WTC11 (cell line): Measurements from ENCODE around the gene RFX5. TPM values are rescaled to one million over a fixed set of nuclear protein-coding genes. Genes with fewer than 3 reads are reported as not detected.

Experiments used
- ATAC-seq: fragments of 200-7000 bp; cut with Tn5 transposase; 2 replicates; pipeline ENCODE4 v1.10.0; 2021; ENCODE audit warnings: mild to moderate bottlenecking, moderate library complexity
- CTCF ChIA-PET: fragments of 300-600 bp; sonication (Branson Sonifier 250); formaldehyde crosslinking; loops from one replicate; lab custom pipeline; 2021; ENCODE audit warnings: antibody characterized with exemption; lab: Charles Lee
- POLR2A ChIA-PET: fragments of 350-600 bp; sonication (Branson Sonifier 250); formaldehyde crosslinking; loops from one replicate; lab custom pipeline; 2021; ENCODE audit warnings: antibody characterized with exemption; lab: Charles Lee
- DNase-seq: peaks from one replicate; pipeline ENCODE4 v3.0.0; 2021; ENCODE audit warnings: low spot score
- H3K27ac Mint-ChIP-seq: 2 replicates; pipeline ENCODE4 v1.8.0; 2021; ENCODE audit warnings: mixed read lengths
- H3K27me3 Mint-ChIP-seq: 2 replicates; pipeline ENCODE4 v1.8.0; 2021; ENCODE audit warnings: low read depth, mild to moderate bottlenecking, moderate library complexity, mixed read lengths
- H3K36me3 Mint-ChIP-seq: 2 replicates; pipeline ENCODE4 v1.8.0; 2021; ENCODE audit warnings: mixed read lengths
- H3K4me1 Mint-ChIP-seq: 2 replicates; pipeline ENCODE4 v1.8.0; 2022; ENCODE audit warnings: mixed read lengths
- H3K4me3 Mint-ChIP-seq: 2 replicates; pipeline ENCODE4 v1.8.0; 2021; ENCODE audit warnings: mild to moderate bottlenecking, moderate library complexity, mixed read lengths
- H3K9me3 Mint-ChIP-seq: 2 replicates; pipeline ENCODE4 v1.8.0; 2021; ENCODE audit warnings: mixed read lengths
- CTCF ChIP-seq: fragments of 200-600 bp; IDR thresholded peaks from 2 replicates; pipeline ENCODE4 v1.8.0; 2022; ENCODE audit warnings: antibody characterized with exemption
- EMX1 ChIP-seq: fragments of 250-450 bp; sonication (Bioruptor Pico); IDR thresholded peaks from 2 replicates; pipeline ENCODE4 v1.8.0; 2021; ENCODE audit warnings: mild to moderate bottlenecking
- GABPB1 ChIP-seq: sonication (generic); formaldehyde crosslinking; IDR thresholded peaks from 2 replicates; pipeline ENCODE4 v1.8.1; 2023; ENCODE audit warnings: mild to moderate bottlenecking, missing genetic modification reagents
- HMGXB4 ChIP-seq: sonication (generic); formaldehyde crosslinking; IDR thresholded peaks from 2 replicates; pipeline ENCODE4 v1.8.1; 2023; ENCODE audit warnings: mild to moderate bottlenecking, moderate library complexity, missing genetic modification reagents
- JAZF1 ChIP-seq: fragments of 250-450 bp; sonication (Bioruptor Pico); IDR thresholded peaks from 2 replicates; pipeline ENCODE4 v1.9.0; 2021; ENCODE audit warnings: moderate library complexity, mild to moderate bottlenecking, inconsistent platforms
- NFYB ChIP-seq: sonication (generic); formaldehyde crosslinking; conservative IDR thresholded peaks from 2 replicates; pipeline ENCODE4 v1.8.0; 2022; ENCODE audit warnings: low read depth, missing genetic modification reagents
- PRRX2 ChIP-seq: fragments of 250-450 bp; sonication (Bioruptor Pico); IDR thresholded peaks from 2 replicates; pipeline ENCODE4 v1.8.0; 2021; ENCODE audit warnings: mild to moderate bottlenecking
- RELA ChIP-seq: sonication (generic); formaldehyde crosslinking; IDR thresholded peaks from 2 replicates; pipeline ENCODE4 v1.8.1; 2022; ENCODE audit warnings: missing genetic modification reagents, mild to moderate bottlenecking, borderline replicate concordance
- SOX15 ChIP-seq: fragments of 250-450 bp; sonication (Bioruptor Pico); IDR thresholded peaks from 2 replicates; pipeline ENCODE4 v1.9.0; 2021; ENCODE audit warnings: mild to moderate bottlenecking
- SP1 ChIP-seq: sonication (generic); formaldehyde crosslinking; conservative IDR thresholded peaks from 2 replicates; pipeline ENCODE4 v1.8.1; 2022; ENCODE audit warnings: missing genetic modification reagents
- TP53 ChIP-seq: sonication (generic); formaldehyde crosslinking; IDR thresholded peaks from 2 replicates; pipeline ENCODE4 v1.8.1; 2023; ENCODE audit warnings: mild to moderate bottlenecking, missing genetic modification reagents
- USF1 ChIP-seq: sonication (generic); formaldehyde crosslinking; IDR thresholded peaks from 2 replicates; pipeline ENCODE4 v1.8.0; 2022; ENCODE audit warnings: mild to moderate bottlenecking, missing genetic modification reagents
- USF2 ChIP-seq: sonication (generic); formaldehyde crosslinking; IDR thresholded peaks from 2 replicates; pipeline ENCODE4 v1.8.1; 2023; ENCODE audit warnings: mild to moderate bottlenecking, missing genetic modification reagents, moderate library complexity
- ZBTB21 ChIP-seq: sonication (generic); formaldehyde crosslinking; IDR thresholded peaks from 2 replicates; pipeline ENCODE4 v1.8.1; 2023; ENCODE audit warnings: mild to moderate bottlenecking, missing genetic modification reagents, borderline replicate concordance
- ZNF263 ChIP-seq: sonication (generic); formaldehyde crosslinking; IDR thresholded peaks from 2 replicates; pipeline ENCODE4 v1.8.1; 2022; ENCODE audit warnings: low read depth, mild to moderate bottlenecking, moderate library complexity, missing genetic modification reagents
- ZNF396 ChIP-seq: fragments of 250-450 bp; sonication (Bioruptor Pico); IDR thresholded peaks from 2 replicates; pipeline ENCODE4 v1.8.0; 2021; ENCODE audit warnings: mild to moderate bottlenecking, moderate library complexity, borderline replicate concordance
- ZNF416 ChIP-seq: fragments of 250-450 bp; sonication (Bioruptor Pico); IDR thresholded peaks from 2 replicates; pipeline ENCODE4 v1.9.0; 2021; ENCODE audit warnings: mild to moderate bottlenecking, inconsistent platforms
- ZNF512 ChIP-seq: sonication (generic); formaldehyde crosslinking; IDR thresholded peaks from 2 replicates; pipeline ENCODE4 v1.8.1; 2022; ENCODE audit warnings: missing genetic modification reagents, borderline replicate concordance
- ZNF671 ChIP-seq: fragments of 250-450 bp; sonication (Bioruptor Pico); IDR thresholded peaks from 2 replicates; pipeline ENCODE4 v1.8.0; 2021; ENCODE audit warnings: mild to moderate bottlenecking
- ZSCAN18 ChIP-seq: fragments of 250-450 bp; sonication (Bioruptor Pico); IDR thresholded peaks from 2 replicates; pipeline ENCODE4 v2.1.2; 2022; ENCODE audit warnings: mild to moderate bottlenecking, moderate library complexity
- total RNA-seq: library from RNA; stranded (reverse); gene quantifications from 3 replicates; pipeline ENCODE4 v1.2.3, GENCODE V29; 2021

Gene RFX5
- total RNA-seq, 1 experiment from 2014 or later: 59.2 TPM

GRCh38 chr1:151340870-151341754 lies 5.9 kb downstream of the RFX5 start:
- Mint-ChIP-seq H3K9me3 (no peaks in the 10 kb centered on the region), H3K36me3 (peaks cover 33% of the 10 kb centered on the region), H3K27ac (peak overlapping the region; percentile 58), H3K27me3 (no peaks in the 10 kb centered on the region), H3K4me3 (no peak overlapping the region), H3K4me1 (peaks cover 5% of the 10 kb centered on the region)
- peak; percentile 88 for ATAC-seq
- ChIA-PET CTCF (interaction anchor here (0.5 to 3.6 kb wide), 42 partner anchors 9 to 401 kb away, joined by 3 to 118 read pairs (median 5); partner anchors contain the start of genes CGN, PI4KB, PSMB4 and PSMD4), POLR2A (interaction anchor here (0.5 to 1.3 kb wide), 8 partner anchors 9 to 267 kb away, joined by 3 to 8 read pairs (median 6); partner anchors contain the start of genes PI4KB, PSMB4 and ZNF687)
- TF ChIP-seq RELA (no peak), ZSCAN18 (no peak), SP1 (no peak), NFYB (CRISPR knock-in tag) (0 out of 2 replicates have a peak, but pooled peaks have one; percentile 9), USF1 (CRISPR knock-in tag) (peak; percentile 22; the same call in 1 of the 2 replicates), PRRX2 (CRISPR knock-in tag) (no peak), TP53 (CRISPR knock-in tag) (no peak), ZNF416 (CRISPR knock-in tag) (no peak), EMX1 (CRISPR knock-in tag) (no peak), ZNF512 (CRISPR knock-in tag) (no peak), SOX15 (CRISPR knock-in tag) (no peak), ZBTB21 (CRISPR knock-in tag) (no peak), ZNF263 (CRISPR knock-in tag) (no peak), ZNF396 (CRISPR knock-in tag) (no peak), GABPB1 (CRISPR knock-in tag) (no peak), USF2 (CRISPR knock-in tag) (peak; percentile 43), CTCF (peak; percentile 50; the same call in 1 of the 2 replicates)
- DNase-seq: peak; percentile 47

GRCh38 chr1:151336556-151336955 lies 10.5 kb downstream of the RFX5 start:
- POLR2A ChIA-PET: interaction anchor here (1.4 kb wide), 1 partner anchor 9 kb away, joined by 12 read pairs; the partner anchor contains the start of gene PI4KB

More at GRCh38 chr1:151336556-151336955, 10.5 kb downstream of the RFX5 start:
- no peak for DNase-seq
- Mint-ChIP-seq H3K9me3 (no peaks in the 10 kb centered on the region), H3K27me3 (no peaks in the 10 kb centered on the region; the same call in 1 of the 2 replicates), H3K36me3 (no peaks in the 10 kb centered on the region), H3K4me3 (no peak overlapping the region), H3K4me1 (no peaks in the 10 kb centered on the region), H3K27ac (no peak overlapping the region)
- TF ChIP-seq JAZF1 (CRISPR knock-in tag): no peak
- TF ChIP-seq USF2 (CRISPR knock-in tag): no peak
- TF ChIP-seq HMGXB4 (CRISPR knock-in tag): no peak
- no peak for TF ChIP-seq ZNF671
- CTCF ChIA-PET: interaction anchor here (1.0 to 1.2 kb wide), 2 partner anchors 34 to 36 kb away, joined by 4 to 5 read pairs; no protein-coding TSS in a partner anchor
- ATAC-seq: no peak
